Activated CD8-positive, alpha-beta memory T cell treated with anti-CD3 and anti-CD28 coated beads for 24 hours (primary cell): ENCODE data around the gene HIGD2A.

Experiments
- DNase-seq: peaks from one replicate; pipeline ENCODE4 v3.0.0-alpha.2; 2020

HIGD2A gene

GRCh38 chr5:176369934-176370711, 18.4 kb upstream of the HIGD2A start:
- DNase-seq, result no peak

GRCh38 chr5:176371621-176372539, 16.7 kb upstream of the HIGD2A start:
- no peak for DNase-seq

DNA sequence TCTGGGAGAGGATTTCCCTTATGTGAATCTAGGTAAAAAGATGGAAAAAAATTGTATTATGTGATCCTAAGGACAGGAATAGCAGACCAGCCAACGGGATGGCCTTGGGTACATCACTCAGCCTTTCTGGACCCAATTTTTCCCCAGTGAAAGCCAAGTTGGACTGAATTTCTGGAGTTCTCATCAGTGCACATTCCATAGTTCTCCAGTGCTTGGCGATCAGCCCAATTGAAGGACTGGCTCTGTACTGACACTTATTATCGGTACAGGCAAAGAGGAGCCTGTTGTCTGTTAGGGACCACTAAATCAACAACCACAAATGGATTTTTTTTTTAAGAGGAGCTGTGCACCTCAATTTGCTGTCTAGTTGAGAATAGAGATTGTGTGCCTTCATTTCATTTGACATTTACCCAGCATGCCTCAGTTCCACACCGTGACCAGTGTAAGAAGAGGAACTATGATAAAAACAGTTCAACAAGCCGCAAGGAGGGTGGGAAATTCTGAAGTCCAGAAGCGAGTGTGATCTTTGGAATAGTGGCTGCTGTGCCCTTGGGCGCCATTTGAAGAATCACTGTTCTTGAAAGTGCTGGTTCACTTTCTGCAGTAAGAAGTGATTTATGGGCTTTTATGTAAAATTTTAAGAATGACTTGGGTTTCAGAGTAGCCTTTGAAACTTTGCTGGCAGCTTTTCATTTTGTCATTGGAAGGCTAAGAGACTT, 15.3 kb upstream of the HIGD2A start:
- DNase-seq, result no peak

DNA sequence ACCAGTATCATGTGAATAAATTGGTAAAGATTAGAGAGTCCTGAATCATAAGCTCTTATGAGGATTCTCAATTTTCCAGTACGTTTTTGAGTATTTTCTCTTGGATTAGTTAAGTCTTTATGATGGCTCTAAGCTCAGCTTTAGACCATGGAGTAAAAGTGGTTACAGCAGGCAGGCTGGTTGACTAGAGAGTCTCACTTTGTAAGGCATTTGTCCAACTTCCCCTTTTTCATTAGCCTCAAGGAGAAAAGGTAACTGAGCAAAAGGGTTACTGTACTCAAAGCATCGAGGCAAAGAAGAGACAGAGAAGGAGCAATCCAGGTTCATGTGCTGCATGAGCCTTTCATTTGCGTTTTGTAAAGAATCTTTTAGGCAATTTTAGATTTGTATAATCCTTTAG, 8.7 kb upstream of the HIGD2A start:
- DNase-seq, result no peak

DNA sequence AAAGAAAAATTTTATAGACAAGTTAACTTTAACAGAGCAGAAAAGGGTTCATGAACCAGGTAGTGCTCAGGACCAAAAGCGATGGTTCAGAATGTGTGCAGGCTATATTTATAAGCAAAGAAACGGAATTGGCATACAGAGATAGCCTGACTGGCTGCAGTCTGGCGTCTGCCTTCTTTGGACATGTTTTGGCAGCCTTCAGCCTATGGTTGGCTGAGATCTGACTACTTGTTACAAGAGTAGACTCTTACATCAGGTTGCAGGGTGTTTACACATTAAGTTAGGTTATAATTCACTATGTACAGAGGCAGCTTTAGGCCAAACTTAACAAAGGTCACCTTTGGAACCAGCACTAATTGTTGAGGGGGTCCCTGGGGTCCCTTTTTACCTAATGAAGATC, 7.1 kb upstream of the HIGD2A start:
- DNase-seq, result no peak

DNA sequence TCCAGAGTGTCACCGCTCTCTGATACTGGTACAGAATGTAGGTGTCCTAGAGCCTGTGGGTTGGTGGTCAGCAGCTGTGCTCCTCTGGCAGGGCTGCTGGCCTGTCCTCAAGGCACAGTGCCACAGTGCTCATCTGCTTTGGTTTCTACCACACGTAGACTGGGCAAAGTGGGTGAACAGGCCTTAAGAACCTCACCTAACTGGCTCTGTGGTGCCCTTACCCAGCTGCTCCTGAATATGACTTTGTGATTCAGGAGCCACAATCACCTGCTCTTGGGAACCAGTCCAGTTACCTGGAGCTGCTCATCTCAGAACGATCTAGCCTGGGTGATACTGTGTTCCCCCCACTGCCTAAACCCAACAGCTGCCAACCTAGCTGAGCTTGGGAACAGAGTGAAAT, 6.6 kb upstream of the HIGD2A start:
- no peak for DNase-seq

- DNase-seq, result no peak
These were observed 5.8 kb upstream of the HIGD2A start for GRCh38 chr5:176382721-176383120.

DNA sequence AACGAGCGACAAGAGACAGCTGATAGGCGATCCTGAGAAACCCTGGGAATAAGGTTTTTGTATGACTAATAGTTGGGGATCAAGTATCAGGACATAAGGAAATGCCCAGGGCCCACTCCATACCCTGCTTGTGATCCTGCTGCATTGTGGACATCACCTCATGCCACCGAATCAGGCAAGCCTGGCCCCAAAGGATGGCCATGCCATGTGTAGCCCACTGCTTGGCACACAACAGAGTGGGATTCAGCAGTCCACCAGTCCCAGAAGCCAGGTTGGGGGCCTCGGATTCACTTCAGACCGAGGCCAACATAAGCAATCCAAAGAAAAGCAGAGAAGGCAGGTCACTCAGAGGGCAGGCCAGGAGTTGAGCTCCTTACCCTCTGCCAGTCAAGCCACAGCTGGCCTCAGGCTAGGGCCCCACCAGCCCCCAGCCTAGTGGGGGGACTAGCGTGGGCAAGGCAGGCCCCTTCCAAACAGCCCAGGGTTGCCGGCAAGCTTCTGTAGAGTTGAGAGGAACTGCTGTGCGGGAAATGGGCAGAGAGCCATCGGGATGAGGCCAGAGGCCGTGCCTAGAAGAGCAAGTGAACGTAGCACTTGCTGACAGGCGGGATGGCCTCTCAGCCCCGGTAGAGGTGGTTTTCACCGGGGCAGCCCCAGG, 5.2 kb upstream of the HIGD2A start:
- no peak for DNase-seq

DNA sequence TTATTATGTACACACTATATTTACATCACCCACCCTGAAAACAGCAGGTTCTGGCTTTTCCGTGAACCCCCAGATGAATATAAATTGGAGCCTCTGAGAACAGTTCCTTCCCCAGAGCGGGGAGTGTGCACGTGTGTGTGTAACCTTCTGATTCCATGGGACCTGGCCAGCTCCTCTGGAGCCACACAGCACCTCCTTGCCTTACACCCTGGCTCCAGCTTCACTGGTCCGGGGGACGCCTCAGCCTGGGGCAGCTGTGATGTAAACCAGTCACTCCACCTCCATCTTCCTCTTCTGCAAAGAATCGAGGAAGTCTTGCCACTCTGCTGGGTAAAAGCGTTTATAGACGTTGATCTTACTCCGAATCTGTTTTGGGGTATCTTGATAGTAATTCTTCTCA, 4.6 kb upstream of the HIGD2A start:
- no peak for DNase-seq

DNA sequence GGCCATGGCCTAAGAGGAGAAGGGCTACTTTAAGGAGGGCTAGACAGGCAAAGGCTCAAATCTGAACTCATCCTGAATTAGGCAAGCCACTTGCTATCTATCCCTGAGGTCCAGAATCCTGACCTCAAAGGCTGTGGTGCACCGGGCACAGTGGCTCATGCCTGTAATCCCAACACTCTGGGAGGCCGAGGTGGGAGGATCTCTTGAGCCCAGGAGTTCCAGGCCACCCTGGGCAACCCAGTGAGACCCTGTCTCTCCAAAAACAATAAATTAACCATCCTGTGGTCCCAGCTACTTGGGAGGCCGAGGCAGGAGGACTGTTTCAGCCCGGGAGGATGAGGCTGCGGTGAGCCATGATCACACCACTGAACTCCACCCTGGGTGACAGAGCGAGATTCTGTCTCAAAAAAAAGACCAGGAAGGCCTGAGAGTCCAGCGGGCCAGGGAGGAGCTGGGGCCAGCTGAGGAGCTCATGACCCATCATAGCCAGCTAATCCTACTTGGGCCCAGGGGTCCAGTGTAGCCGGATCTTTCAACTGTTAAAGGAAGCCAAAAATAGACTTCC, 4.1 kb upstream of the HIGD2A start:
- no peak for DNase-seq

DNA sequence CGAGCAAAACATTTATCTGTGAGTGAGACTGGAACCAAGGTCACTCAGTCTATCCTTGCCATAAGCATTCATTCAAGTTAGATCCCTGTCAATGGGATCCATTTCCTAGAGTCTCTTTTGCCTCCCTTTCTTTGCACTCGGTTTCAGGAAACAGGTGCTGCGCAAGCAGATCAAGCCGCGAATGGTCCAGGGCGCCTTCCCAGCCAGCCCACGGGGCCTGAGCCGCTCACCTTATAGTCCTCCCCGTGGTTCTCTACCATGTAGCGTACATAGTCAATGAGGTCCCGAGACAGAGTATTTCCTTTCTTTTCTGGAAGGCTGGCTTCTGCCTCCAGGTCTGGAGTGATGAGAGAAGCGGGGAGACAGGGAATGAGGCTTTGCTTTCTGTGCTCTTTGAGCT, 3.6 kb upstream of the HIGD2A start:
- no peak for DNase-seq

GRCh38 chr5:176386491-176386890, 2.1 kb upstream of the HIGD2A start:
- no peak for DNase-seq

- DNase-seq, result no peak
These were observed 1.1 kb upstream of the HIGD2A start for GRCh38 chr5:176387384-176387925.

GRCh38 chr5:176388003-176388443, 528 bp upstream of the HIGD2A start:
- DNase-seq, result no peak

- DNase-seq, result no peak
These were observed 878 bp downstream of the HIGD2A start for GRCh38 chr5:176389135-176390123.

DNA sequence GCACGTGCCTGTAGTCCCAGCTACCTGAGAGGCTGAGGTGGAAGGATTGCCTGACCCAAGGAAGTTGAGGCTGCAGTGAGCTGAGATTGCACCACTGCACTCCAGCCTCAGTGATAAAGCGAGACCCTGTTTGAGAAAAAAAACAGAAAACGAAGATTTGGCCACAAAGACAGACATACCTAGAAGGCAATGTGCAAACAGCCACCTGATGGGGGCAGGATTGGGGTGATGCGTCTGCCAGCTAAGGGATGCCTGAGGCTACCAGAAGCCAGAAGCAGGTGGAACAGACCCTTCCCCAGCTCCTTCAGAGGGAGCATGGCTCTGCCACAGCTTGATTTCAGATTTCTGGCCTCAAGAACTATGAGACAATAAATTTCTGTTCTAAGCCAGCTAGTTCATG, 2.9 kb downstream of the HIGD2A start:
- DNase-seq, result no peak

- DNase-seq, result no peak
These were observed 3.4 kb downstream of the HIGD2A start for GRCh38 chr5:176391999-176392398.

GRCh38 chr5:176392526-176392925, 4.0 kb downstream of the HIGD2A start:
- DNase-seq, result no peak

GRCh38 chr5:176394096-176394495, 5.5 kb downstream of the HIGD2A start:
- no peak for DNase-seq

DNA sequence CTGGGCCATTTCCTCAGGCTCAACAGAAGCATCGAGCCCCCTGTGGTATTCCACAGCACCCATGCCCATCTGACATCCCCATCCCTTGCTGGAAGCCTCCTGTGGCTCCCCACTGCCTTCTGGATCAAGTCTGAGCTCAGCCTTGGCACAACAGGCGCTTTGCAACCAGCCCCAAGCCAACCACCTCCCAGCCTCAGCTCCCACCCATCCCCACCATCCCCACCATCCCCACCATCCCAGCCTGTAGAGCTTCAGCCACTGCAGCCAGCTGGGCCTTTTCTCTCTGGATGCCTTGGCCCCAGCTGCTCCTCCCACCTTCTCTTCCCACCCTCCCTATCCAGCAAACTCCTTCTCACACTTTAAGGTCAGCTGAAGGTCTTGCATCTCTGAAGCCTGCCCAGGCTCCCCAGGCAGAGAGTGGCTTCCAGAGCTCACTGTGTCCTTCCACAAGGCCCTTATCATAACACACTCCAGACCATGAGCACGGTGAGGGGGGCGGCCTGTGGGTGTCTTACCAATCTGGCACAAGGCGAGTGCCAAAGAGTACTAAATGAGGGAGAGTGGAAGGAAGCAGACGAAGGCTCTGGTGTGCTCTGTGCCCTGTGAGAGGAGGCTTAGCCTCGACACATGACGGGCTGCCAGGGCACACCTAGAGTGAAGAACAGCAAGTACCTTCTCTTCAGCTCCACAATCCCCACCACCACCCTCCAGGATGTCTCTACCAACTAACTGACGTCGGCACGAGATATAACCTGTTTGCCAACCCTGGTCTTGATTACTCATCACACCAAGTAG, 6.5 kb downstream of the HIGD2A start:
- DNase-seq, result no peak
